ENCODE data around the gene TCFL5. TPM values are rescaled to one million over a fixed set of nuclear protein-coding genes. Genes with fewer than 3 reads are reported as not detected.

The TCFL5 gene
- total RNA-seq = 5.7 and 7.2 TPM in 2 replicates

DNA sequence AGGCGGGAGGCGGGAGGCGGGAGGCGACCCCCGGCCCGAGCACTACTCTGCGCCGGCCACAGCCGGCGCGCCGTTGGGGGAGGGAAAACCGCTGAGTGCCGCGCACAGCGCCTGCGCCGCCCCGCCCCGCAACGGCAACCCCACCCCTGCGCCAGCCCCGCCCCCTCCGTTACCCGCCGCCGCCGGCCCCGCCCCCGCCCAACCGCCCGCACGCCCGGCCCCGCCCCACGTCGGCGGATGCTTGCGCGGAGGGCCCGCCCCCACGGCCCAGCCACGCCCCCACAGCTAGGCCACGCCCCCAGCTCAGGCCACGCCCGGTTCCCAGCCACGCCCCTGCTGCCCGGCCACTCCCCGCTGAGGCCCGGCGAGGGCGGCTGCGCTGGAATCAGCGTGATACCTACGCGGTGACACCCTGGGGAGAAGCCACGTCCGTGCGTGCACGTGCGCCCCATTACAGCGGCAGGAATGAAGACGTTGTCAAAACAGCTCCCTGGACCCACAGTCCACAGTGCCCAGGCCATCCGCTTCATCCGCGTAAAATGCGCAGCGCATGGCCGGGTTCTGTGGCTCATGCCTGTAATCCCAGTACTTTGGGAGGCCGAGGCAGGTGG lies at the start of gene TCFL5:
Gene TCFL5 (minus strand): TSS at position 97 of the 611 bp plus-strand sequence. CDS start 152 bp downstream, outside the sequence.
- no peak for TF ChIP-seq CTCF (conservative IDR thresholded peaks at IDR 0.05; ENCODE audit: low read depth, low read length)
- H3K4me3 ChIP-seq (ENCODE audit: low read depth, low read length) = peak within 1 kb of the TSS; percentile 50
- no peak for DNase-seq (ENCODE audit: low read depth)

GRCh38 chr20:62910777-62911497 lies 49.3 kb upstream of the TCFL5 start:
- H3K4me3 ChIP-seq (ENCODE audit: low read depth, low read length) = no peak overlapping the region
- TF ChIP-seq CTCF (conservative IDR thresholded peaks at IDR 0.05; ENCODE audit: low read depth, low read length) = no peak
- no peak for DNase-seq (ENCODE audit: low read depth)

- TF ChIP-seq CTCF (conservative IDR thresholded peaks at IDR 0.05; ENCODE audit: low read depth, low read length) = no peak
- no peak for DNase-seq (ENCODE audit: low read depth)
- H3K4me3 ChIP-seq (ENCODE audit: low read depth, low read length) = no peak overlapping the region
These were observed 48.7 kb upstream of the TCFL5 start for GRCh38 chr20:62910217-62910766.

GRCh38 chr20:62908971-62909791 lies 47.6 kb upstream of the TCFL5 start:
- DNase-seq (ENCODE audit: low read depth) = no peak
- TF ChIP-seq CTCF (conservative IDR thresholded peaks at IDR 0.05; ENCODE audit: low read depth, low read length) = no peak
- no peak overlapping the region for H3K4me3 ChIP-seq (ENCODE audit: low read depth, low read length)

DNA sequence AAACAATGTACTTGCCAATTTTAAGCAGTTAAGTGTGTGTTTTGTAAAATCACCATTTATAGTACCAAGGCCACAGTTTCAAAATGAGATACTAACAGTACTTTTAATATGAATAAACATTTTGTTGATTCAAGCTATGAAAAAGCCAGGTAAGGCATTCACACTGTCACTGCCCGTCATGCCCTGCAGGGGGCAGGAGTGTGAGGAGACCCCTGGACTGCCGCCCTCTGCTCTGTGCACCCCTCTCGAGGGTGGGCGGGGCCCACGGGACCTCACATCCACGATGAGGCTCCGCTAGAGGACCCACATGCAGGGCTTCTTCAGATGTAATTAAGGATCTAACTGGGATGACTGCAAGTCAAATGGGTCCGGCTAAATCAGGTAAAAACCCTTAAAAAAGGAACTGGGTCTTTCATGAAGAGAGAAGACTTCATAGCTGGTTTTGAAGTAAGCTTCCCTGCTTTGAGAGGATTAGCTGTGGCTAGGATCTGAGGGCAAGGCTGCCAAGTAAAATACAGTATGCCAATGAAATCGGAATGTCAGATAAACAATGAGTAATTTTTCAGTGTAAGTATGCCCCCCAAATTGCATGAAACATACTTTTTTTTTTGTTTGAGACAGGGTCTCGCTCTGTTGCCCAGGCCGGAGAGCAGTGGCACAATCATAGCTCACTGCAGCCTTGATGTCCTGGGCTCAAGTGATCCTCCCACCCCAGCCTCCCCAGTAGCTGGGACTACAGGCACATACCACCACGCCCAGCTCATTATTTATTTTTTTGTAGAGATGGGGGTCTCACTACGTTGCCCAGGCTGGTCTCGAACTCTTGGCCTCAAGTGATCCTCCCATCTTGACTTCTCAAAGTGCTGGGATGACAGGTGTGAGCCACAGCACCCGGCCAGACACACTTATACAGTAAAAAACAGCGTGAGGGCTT lies 46.0 kb upstream of the TCFL5 start:
- no peak overlapping the region for H3K4me3 ChIP-seq (ENCODE audit: low read depth, low read length)
- DNase-seq (ENCODE audit: low read depth) = no peak
- TF ChIP-seq CTCF (conservative IDR thresholded peaks at IDR 0.05; ENCODE audit: low read depth, low read length) = peak; percentile 53
